T follicular helper cell (primary cell): ENCODE data around the gene HOTAIR.

Source experiments
- DNase-seq: peaks from one replicate; pipeline ENCODE4 v3.0.0-alpha.2; 2020; ENCODE audit warnings: low read depth

Gene HOTAIR

DNA sequence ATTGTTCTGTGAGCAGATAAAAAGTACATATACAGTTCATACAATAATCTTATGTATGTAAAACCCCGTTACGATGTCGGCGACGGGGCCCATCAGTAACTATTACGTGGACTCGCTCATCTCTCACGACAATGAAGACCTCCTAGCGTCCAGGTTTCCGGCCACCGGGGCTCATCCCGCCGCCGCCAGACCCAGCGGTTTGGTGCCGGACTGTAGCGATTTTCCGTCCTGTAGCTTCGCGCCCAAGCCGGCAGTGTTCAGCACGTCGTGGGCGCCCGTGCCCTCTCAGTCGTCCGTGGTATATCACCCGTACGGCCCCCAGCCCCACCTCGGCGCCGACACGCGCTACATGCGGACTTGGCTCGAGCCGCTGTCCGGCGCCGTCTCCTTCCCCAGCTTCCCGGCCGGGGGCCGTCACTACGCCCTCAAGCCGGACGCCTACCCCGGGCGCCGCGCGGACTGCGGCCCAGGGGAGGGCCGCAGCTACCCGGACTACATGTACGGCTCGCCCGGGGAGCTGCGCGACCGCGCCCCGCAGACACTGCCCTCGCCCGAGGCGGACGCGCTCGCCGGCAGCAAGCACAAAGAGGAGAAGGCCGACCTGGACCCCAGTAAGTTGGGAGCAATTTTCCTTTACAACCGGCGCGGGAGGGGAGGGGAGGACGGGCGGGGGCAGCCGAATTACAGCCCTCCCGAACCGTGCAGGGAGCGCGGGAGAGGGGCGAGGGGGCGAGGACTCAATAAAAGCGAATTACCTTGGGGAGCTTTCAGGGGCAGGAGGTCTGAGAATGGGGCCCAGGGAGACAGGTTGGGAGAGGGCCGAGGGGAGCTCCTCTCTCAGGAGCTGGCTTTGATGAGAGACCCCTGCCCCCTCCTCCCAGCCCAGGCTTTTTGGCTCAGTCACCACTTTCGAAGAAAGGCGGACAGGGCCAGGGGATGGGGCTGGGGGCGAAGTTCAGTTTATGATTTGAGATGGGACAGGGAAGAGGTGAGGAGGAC lies 25.7 kb upstream of the HOTAIR start, which contains the start of gene HOXC9:
Gene HOXC9 (plus strand): TSS at position 46 of the 999 bp plus-strand sequence. CDS start 28 bp downstream, at position 74.
- DNase-seq: no peak

DNA sequence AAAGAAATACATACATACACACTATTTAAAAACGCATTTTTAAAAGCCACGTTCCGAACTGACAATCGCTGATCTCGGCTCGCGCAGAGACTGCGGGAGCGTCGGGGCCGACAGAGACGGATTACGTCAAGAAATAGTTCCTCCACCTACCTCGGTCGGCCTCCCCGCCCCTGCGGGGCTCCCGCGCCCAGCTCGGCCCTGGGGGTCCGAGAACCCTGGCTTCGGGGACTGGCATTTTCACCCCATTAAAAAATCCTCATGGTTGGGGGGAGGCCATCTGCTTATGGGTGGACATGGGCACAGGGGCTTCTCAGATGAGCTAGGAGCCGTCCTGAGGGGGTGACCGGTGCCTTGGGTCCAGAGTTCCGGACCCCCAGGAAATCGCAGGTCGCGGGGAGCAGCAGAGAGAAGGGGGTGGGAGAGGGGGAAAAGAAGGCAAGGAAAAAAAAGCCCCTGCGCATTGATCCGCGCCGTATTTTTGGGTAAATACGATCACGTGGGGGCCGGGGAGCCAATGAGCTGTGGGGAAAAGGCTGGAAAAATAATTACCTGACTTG lies 24.9 kb upstream of the HOTAIR start:
- DNase-seq: no peak

DNA sequence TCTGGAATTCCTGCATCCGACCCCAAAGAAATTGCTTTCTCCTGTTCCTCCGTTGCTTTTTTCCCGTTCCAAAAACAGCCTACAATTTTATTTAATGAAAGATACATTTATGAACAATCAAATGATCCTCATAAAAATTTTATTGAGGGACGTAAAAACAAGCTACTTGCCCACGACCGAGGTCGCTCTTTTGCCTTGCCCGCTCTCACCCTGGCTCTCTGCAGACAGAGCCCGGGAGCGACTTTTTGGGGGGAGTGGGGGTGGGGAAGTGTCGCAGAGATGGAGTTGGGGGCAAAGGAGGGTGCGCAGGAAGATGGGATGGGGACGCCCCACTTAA lies 24.1 kb upstream of the HOTAIR start:
- no peak for DNase-seq

DNA sequence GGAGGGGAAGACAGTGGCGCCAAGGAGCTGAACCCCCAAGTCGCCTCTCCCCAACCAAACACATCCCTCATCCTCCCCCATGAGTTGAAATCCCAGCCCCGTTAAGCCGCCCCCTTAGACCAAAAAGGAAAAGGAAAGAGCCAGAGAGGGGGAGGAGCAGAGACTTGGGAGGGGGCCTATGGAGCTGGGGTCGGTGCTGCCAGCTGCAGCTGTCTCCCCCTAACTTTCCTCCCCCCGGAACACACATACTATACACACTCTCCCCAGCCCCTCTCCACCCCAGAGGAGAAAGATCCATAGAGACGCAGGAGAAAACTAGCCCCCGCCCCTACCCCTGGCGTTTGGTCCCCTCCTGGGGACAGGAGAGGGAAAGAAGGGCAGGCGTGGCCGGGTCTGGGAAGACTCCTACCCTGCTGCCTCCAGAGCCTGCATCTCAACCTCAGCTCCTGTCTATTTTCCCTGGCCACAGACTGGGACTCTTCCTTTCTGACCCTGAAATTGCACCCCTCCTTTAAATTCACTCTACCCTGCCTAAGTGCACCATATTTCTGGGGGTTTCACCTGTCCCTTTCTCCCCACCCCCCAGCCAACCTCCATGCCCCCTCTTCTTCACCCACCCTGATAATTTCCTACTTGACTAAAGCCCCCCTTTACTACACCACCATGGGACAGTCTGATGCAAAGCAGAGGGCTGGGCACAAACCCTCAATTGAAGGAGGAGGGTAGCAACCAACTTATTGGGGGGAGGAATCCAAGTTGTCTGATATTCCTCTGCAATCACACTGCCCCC lies 23.6 kb upstream of the HOTAIR start:
- DNase-seq: no peak

DNA sequence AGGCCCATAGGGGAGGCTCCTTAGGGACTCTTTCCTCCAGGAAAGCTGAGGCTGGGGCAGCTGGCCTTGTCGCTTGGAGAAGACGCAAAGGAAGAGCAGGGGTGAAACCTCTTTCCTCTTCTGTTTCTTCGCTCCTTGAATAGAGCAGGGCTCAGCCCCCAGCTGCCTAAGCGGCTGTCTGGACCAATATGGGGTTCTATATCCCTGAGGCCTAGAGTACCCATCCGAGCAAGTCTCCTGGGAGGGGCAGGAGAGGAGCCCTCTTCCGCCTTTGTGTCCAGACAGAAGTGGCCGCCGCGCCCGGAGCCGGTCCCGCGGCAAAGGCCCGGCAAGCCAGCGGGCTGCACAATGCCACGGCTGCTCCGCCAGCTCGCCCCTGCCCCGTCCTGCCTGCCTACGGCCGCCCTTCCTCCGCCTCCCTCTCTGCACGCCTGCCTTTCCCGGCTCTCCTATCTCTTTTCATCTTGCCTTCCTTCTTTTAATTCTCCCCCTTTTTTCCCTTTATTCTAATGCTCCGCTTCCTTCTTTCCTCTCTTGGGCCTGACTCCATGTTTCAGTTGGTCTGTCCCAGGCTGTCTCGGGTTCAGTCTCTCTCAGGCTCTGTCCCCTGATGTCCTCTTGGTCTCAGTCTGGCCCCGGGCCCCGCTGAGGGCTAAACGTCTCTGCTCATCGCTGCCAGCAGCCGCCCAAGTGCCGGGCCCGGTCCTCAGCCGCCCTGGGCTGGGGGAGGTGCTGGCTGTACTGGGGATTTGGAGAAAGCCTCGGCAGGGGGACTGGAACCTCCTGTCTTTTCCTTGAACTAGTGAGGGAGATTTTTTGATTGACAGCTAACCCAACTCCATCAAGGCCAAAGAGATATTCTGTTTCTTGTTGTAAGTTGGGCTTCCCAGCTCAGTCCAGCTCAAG lies 22.7 kb upstream of the HOTAIR start:
- DNase-seq: no peak

DNA sequence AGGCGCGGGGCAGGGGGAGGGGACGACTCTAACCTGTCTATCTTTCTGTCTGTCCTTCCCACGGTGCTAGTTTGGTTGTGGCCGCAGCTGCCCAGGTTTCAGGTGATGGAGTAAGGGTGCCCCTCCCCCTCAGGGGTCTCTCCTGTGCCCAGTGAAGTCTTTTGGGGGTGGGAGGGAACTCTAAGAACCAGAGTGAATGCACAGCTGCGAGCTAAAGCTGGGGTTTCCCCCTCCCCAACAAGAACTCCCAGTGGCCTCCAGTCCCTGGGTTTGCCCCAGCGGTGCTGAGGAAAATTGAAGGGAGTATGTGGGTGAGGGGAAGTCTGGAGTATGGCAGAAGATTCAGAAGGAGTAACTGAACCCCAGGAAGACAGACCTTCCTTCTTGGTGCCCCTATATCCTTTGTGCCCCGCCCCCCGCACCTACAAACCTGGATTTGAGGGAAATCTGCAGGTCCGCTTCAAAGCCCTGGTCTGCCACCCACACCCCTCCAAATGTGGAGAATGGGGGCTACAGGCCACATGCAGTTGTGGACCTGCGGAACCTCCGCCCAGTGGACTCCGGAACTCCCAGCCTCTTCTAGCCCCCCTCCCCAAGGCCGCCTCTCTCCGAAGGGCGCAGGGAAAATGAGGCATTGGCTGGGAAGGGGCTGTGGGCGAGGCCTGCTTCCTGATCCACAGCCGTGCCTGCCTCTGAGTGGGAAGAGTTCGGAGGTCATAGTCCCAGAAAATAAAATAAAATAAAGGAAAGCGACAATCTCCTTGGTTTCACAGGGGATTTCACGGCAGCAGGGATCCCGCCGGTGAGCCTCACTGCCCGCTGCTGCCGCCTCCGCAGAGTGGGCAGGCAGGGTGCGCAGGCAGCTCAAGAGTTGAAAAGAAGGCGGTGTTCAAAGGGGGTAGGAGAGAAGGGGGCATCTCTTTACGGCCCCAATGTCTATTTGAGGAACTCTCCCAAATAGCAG lies 21.8 kb upstream of the HOTAIR start:
- DNase-seq: no peak

DNA sequence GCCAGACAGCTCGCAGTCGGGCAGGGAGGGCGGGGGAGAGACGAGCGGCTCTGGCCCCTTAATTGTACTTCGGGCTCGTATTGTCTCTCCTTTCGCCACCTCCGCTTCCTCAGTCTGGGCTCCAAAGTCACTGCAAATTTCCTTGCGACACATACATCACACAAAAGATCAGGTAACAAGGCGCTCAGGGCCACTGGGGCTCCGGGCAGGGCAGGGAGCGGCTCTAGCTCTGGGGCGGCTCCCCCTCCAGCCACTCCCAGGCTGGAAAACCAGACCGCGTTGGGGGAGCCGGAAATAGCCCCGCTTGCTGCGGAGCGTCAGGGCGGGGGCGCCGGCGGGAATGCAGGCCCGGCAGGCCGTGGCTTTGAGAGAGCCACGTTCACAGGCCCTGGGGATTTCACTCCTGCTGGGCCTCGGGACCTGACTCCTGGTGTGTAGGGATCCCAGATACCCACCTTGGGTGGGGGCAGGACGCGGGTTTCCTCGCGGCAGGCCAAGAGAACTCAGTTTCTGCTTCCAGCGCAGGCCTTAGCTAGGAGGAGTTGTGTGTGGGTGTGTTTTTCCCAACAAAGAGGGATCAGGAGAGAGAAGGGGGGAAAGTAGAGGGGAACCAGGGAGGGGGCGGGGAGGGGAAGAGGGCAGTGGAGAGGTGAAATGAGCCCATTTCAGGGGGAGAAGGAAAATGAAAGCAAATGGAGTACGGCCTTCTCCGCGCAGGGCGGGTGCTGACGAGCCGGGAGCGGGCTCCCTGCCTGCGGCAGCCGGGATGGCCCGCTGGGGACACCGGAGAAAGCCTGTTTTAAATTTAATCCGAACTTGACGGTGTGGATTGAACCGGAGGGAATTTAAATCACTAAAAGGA lies 20.9 kb upstream of the HOTAIR start:
- DNase-seq: no peak

DNA sequence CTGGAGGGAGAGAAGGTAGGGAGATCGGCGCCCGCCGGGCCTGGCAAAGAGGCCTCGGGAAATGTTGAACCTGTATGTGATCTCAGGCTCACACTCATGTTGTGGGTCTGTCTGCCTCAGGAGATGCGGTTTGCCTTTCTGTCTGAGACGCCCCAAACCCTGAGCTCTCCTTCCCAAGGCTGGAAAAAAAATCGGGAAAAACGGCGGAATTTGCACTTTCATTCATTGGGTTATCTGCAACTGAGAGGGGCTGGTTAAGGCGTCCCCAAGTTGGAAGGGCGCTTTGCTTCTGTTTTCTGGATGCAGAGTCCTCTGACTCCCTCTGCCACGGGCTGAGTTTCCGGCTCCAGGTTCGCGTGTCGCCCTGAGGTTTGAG lies 20.2 kb upstream of the HOTAIR start:
- DNase-seq: no peak

DNA sequence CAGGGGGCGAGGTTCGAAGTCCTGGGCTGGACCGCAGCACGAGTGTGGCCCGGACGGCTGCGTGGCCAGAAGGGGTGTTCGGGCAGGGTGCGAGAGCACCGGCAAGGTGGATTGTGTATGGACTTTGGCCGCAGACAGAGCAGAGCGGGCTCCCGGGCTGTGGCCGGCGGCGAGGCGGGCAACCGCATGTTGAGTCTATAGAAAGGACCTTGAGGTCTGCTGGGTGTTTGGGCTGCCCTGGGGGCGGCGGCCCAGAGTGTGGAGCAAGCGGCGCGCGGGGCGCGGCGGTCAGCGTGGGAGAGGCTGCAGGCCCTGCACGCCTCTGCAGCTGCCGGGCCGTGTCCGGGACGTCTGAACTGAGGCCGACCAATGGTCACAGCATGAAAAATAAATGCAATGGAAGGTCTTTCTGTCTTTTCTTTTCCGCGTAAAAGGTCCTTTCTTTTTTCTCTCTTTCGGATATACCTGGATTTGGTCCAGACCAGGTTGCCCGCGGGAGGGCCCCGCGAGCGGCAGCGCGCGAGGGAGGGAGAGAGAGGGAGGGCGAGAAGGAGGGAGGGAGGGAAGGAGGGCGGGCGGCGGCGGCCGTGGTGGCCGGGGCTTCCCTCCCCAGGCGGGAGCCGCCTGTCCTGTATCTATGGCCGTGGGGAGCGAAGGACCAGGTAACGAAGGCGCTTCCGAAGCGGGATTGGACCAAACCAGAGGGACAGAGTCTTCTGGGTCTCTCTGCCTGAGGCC lies 19.7 kb upstream of the HOTAIR start:
- DNase-seq: no peak

DNA sequence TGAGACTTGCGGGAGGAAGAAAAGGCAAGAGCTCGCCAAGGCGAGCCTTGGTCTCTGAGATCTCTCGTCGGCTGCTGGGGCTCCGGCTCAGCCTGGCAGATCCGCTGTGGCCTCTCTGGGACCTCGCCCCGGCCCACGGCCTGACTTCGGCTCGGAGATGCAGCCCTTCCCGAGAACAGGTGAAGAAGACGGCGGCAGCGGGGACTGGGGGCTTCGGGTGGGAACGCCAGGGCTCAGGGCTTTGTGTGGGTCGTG lies 19.2 kb upstream of the HOTAIR start:
- DNase-seq: no peak

DNA sequence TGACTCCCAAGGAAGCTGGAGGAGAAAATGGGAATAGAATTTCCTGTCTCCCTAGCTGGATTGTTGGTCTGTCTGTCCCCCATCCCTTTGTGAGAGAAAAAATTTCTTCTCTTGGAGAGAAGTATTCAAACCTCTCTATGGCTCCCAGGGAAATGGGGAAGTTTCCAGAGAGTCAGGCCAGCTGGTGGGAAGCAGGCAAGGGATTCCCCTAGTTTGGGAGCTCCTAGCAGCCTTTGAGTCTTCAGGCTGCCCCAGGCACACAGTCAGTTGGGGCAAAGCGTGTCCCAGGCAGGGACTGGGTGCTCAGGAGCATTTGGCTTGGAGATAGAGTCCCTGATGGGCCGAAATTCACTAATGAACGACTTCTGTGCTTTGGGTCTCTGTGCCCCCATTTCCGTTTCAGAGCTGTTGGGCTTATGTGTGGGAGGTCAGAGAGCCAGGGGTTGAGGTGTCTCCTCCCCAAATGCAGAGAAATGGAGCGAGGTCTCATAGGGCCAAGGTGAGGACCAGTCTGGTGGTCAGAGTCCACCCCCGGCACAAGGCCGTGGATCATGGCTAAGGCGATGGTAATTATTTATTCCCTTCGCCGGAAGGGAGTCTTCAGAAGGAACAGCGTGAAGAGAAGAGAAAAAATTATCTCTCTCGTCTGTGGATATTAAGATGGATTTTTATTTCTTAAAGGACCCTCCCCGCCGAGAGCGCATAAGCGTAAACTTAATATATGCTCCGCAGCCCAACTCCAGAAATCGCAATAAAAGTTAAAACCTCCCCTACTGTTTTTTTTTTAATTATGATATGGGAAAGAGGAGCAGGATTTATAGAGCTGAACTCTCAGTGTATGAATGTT lies 18.6 kb upstream of the HOTAIR start:
- no peak for DNase-seq

DNA sequence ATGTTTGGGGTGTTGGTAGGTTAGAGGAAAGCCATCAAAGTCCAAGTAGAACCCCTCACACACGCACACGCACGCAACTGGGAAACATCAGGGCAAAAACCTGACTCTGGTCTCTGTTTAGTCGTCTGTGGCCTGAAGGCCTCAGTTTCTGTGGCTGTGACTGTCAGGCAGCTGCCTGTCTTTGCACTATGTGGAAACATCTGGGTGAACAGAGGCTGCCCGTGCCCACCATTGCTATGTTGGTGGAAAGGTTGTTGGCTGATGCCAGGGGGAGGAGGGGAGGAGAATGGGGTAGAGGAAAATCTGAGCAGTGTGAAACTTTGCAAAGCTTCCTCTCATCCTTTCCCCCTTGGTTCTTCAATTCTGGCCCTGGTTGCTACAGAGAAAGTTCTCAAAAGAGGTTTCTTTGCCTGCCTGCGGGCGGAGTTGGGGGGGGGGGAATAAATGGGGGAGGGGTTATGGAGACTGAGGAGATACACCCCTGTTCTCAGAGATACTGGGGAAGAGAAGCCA lies 17.7 kb upstream of the HOTAIR start:
- DNase-seq: no peak

DNA sequence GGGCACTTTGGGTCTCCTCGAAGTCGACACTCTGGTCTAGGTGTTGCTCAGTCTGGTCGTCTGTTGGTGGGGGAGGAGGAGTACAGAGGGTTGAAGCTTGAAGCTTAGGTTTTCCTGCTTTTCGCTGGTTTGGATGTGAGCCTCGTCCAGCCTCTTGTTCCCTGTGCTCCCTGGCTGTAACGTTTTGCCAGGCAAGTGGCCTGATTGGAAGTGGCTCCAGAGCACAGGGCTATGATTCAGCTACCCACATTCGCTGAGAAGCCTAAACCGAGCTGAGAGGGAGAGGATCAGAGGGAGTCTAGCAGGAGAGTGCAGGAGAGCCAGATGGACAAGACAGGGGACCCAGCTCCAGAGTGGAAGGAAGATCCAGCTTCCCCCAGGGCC lies 16.3 kb upstream of the HOTAIR start:
- DNase-seq: no peak

DNA sequence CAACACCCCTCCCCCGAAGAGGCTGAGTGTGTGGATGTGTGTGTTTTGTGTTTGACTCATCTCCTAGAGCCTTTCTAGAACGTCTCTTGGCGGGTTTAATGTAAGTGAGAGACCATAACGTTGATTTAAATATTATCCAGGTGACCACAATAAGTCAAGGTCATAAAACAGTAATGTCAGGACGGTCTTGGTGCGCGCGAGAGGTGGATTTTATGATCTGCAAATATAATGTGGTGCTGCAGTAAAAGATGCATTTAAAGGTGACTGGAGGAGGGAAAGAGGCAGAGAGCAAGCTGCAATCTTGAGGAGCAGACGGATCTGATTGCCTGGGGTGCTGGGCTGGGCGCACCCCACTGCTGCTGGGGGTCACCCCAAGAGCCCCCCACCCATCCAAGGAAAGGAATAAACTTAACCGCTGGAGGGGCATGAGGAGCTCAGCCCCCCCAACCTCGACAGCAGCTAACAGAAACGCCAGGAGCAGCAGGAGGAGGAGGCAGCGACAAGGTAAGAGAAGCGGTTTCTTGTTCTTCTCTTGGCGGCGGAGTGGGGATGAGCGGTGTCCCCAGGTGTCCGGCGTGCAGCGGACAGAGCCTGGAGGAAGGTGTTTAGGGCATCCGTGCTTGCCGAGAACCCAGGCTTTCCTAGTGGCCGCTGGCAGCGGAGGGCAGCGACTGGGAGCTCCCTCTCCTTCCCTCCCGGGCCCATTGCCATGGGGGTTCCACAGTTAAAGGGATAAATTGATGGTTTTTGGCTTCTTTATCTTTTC lies 15.7 kb upstream of the HOTAIR start:
- no peak for DNase-seq

DNA sequence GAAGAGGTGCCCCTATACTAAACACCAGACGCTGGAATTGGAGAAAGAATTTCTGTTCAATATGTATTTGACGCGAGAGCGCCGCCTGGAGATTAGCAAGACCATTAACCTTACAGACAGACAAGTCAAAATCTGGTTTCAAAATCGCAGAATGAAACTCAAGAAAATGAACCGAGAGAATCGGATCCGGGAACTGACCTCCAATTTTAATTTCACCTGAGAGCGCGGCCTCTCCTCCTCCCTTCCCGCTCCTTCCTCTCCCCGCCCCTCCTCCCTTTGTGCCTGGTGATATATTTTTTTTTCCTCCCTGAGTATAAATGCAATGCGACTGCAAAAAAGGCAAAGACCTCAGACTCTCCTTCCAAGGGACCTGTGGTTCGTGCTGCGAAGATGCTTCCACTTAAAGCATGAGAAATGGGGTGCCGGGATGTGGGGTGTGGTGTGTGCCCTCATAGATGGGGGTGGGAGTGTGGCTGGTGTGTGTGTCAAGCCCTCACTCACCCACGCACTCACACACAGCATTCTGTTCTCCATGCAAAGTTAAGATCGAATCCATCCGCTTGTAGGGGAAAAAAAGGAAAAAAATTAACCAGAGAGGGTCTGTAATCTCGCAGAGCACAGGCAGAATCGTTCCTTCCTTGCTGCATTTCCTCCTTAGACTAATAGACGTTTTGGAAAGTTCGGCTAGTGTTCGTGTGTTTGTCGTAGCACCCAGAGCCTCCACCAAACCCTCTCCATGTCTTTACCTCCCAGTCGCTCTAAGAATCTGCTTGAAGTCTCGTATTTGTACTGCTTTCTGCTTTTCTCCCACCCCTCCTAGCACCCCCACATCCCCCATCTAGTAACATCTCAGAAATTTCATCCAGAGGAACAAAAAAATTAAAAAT lies 14.7 kb upstream of the HOTAIR start:
- DNase-seq: no peak
